Osteocyte (in vitro differentiated cells): ENCODE results near the gene TPI1. TPM values are rescaled to one million over a fixed set of nuclear protein-coding genes. Genes with fewer than 3 reads are reported as not detected.

Experiments
- DNase-seq: peaks from one replicate; pipeline ENCODE4 v3.0.0; 2021; ENCODE audit warnings: mixed read lengths; ENCODE audit not compliant: unreplicated experiment; ENCODE audit errors: extremely low spot score
- H3K27ac Mint-ChIP-seq: one replicate; pipeline ENCODE4 v1.8.0; 2021; ENCODE audit warnings: mild to moderate bottlenecking, mixed read lengths; ENCODE audit not compliant: unreplicated experiment
- H3K27me3 Mint-ChIP-seq: one replicate; pipeline ENCODE4 v1.8.0; 2021; ENCODE audit warnings: mixed read lengths; ENCODE audit not compliant: unreplicated experiment
- H3K36me3 Mint-ChIP-seq: one replicate; pipeline ENCODE4 v1.8.0; 2021; ENCODE audit warnings: mixed read lengths; ENCODE audit not compliant: unreplicated experiment
- H3K4me1 Mint-ChIP-seq: one replicate; pipeline ENCODE4 v1.8.0; 2021; ENCODE audit warnings: mixed read lengths; ENCODE audit not compliant: unreplicated experiment
- H3K4me3 Mint-ChIP-seq: one replicate; pipeline ENCODE4 v1.8.0; 2021; ENCODE audit warnings: mild to moderate bottlenecking, moderate library complexity, mixed read lengths; ENCODE audit not compliant: unreplicated experiment
- H3K9me3 Mint-ChIP-seq: one replicate; pipeline ENCODE4 v1.8.0; 2021; ENCODE audit warnings: mixed read lengths; ENCODE audit not compliant: unreplicated experiment
- CTCF ChIP-seq: fragments of 200-600 bp; sonication (generic); IDR thresholded peaks from 2 replicates; pipeline ENCODE4 v1.5.0; 2021; ENCODE audit warnings: antibody characterized with exemption, mild to moderate bottlenecking, moderate library complexity
- long read RNA-seq: library from polyadenylated mRNA; unstranded; transcript quantifications from one replicate; pipeline ENCODE4 v2.0.0, GENCODE V29; 2021
- total RNA-seq: library from RNA; stranded (reverse); gene quantifications from 2 replicates; pipeline ENCODE4 v1.2.1, GENCODE V29; 2021

TPI1 gene
- total RNA-seq, result 408 and 415 TPM in 2 replicates
- long read RNA-seq, transcript TPI1-201 (7 exons, 1,763 nt), result major isoform, 1,729 of 1,761 reads
- long read RNA-seq, partial matches to known transcripts, result 6 of 1,761 reads
- long read RNA-seq, other reads (novel, unspliced or antisense), result 24 of 1,761 reads

DNA sequence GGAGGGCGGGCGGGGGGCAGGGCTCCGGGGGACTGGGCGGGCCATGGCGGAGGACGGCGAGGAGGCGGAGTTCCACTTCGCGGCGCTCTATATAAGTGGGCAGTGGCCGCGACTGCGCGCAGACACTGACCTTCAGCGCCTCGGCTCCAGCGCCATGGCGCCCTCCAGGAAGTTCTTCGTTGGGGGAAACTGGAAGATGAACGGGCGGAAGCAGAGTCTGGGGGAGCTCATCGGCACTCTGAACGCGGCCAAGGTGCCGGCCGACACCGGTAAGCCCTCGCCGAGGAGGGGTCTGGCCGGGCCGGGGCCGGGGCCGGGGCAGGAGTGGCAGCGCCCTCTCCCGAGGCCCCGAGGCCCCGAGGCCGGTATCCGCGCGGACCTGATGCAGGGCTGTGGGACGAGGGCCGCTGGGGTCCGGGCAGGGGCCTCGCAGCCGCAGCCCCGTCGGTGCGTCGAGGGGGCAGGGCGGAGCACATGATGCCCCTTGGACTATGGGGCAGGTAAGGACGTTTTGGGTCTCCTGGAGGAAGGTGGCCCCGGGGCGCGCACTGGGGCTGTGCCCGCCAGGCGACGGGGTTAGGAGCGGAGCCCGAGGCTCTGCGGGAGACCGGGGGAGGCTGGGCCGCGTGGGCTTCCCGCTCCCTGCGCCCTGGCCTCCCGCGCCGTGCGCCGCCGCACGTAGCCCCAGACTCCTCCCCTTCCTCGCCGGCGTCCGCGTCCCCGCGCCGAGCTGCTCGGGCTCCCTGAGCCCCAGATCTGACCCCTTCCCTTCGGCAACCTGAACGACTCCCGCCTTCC is at the start of gene TPI1:
Gene TPI1, plus strand, starts transcription at position 119 of the 798 bp plus-strand sequence. Its CDS starts 36 bp downstream, at position 155.
- peak within 1 kb of the TSS; percentile 95 for H3K27ac Mint-ChIP-seq
- no peak for TF ChIP-seq CTCF
- peak; percentile 94 for DNase-seq
- H3K27me3 Mint-ChIP-seq, result no peaks in the 10 kb centered on the region
- no peaks in the 10 kb centered on the region for H3K9me3 Mint-ChIP-seq
- peak within 1 kb of the TSS; percentile 91 for H3K4me3 Mint-ChIP-seq
- H3K4me1 Mint-ChIP-seq, result peaks cover 48% of the 10 kb centered on the region
- H3K36me3 Mint-ChIP-seq, result peaks cover 36% of the 10 kb centered on the region

DNA sequence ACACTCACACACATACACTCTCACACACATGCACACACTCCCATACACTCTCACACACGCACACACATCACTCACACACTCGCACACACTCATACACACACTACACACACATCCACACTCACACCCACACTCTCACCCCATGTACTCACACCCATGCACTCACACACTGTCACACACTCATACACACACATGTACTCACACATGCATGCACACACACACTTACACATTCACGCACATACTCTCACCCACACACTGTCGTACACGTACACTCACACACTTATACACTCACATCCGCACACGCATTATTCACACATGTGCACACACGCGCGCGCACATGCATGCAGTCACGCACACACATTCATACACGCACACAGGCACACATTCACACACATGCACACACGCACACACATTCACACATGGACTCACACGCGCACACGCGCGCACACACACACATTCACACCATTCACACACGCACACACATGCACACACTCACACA is 49.6 kb upstream of the TPI1 start:
- H3K27me3 Mint-ChIP-seq, result peaks cover 24% of the 10 kb centered on the region
- no peak for DNase-seq
- peaks cover 31% of the 10 kb centered on the region for H3K4me1 Mint-ChIP-seq
- no peak overlapping the region for H3K27ac Mint-ChIP-seq
- H3K36me3 Mint-ChIP-seq, result no peaks in the 10 kb centered on the region
- no peak for TF ChIP-seq CTCF
- no peaks in the 10 kb centered on the region for H3K9me3 Mint-ChIP-seq
- H3K4me3 Mint-ChIP-seq, result no peak overlapping the region

DNA sequence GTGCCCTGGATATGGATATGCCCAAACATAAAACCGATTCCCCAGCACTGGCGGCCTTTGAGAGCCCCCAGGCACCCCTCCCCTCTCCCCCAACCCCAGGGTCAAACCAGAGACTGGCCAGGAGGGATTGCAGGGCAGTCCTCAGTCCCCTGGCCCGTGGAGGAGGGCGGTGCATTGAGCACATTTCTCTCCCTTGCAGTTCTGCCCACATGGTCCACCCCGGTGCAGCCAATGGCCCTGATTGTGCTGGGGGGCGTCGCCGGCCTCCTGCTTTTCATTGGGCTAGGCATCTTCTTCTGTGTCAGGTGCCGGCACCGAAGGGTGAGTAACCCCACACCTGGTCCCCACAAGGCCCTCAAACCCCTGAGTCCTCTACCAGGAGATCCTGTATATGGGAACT is 49.1 kb upstream of the TPI1 start:
- no peaks in the 10 kb centered on the region for H3K36me3 Mint-ChIP-seq
- DNase-seq, result no peak
- no peaks in the 10 kb centered on the region for H3K9me3 Mint-ChIP-seq
- no peak overlapping the region for H3K27ac Mint-ChIP-seq
- H3K4me3 Mint-ChIP-seq, result no peak overlapping the region
- TF ChIP-seq CTCF, result no peak
- H3K4me1 Mint-ChIP-seq, result peaks cover 36% of the 10 kb centered on the region
- H3K27me3 Mint-ChIP-seq, result peaks cover 23% of the 10 kb centered on the region

DNA sequence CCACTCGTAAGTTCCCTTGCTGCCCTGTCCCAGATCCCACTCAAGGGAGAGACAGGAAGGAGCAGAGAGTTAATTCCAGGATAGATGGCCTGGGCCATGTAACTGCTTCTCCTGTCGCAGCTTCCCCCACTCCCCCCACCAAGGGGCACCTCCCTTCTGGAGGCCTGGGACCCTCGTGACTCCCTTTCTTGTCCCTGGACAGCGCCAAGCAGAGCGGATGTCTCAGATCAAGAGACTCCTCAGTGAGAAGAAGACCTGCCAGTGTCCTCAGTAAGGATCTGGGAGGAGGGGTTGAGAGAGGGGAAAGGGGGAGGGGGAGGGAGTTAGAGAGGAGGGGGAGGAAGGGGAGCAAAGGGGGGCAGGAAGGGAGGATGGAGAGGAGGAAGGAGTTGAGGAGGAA is 48.7 kb upstream of the TPI1 start:
- peaks cover 19% of the 10 kb centered on the region for H3K27me3 Mint-ChIP-seq
- no peak for TF ChIP-seq CTCF
- no peaks in the 10 kb centered on the region for H3K9me3 Mint-ChIP-seq
- no peaks in the 10 kb centered on the region for H3K36me3 Mint-ChIP-seq
- H3K4me1 Mint-ChIP-seq, result peaks cover 37% of the 10 kb centered on the region
- no peak overlapping the region for H3K4me3 Mint-ChIP-seq
- H3K27ac Mint-ChIP-seq, result no peak overlapping the region
- no peak for DNase-seq
